Tracheal epithelial cell (primary cell): ENCODE measurements around the gene UCHL5. TPM values are rescaled to one million over a fixed set of nuclear protein-coding genes. Genes with fewer than 3 reads are reported as not detected.

ENCODE experiments used
- total RNA-seq: library from RNA; depleted of rRNA; stranded (reverse); fragments of >200 nt; gene quantifications from 2 replicates; pipeline ENCODE4 v1.2.1, GENCODE V29; 2014

The UCHL5 gene
- 26.0 and 28.2 TPM in 2 replicates for total RNA-seq

GRCh38 chr1:193059282-193060114 is at the start of gene UCHL5, which contains the start of gene RO60:
TSS of gene UCHL5 (minus strand) at chr1:193059360. CDS start at chr1:193059260, 100 bp downstream.
TSS of gene RO60 (plus strand) at chr1:193059612. CDS start at chr1:193069055, 9,443 bp downstream.

GRCh38 chr1:193104907-193105820 is 46.0 kb upstream of the UCHL5 start, which contains the start of gene GLRX2:
TSS of gene GLRX2 (minus strand) at chr1:193105414. CDS start at chr1:193105382, 32 bp downstream.

Other genes with a start within 250 kb of the UCHL5 start
- 141 and 177 TPM in 2 replicates for gene RO60, start 252 bp upstream of the UCHL5 start, total RNA-seq
- 7.7 and 14.5 TPM in 2 replicates for gene GLRX2, start 46.1 kb upstream of the UCHL5 start, total RNA-seq
- 11.5 and 16.9 TPM in 2 replicates for gene CDC73, start 62.7 kb upstream of the UCHL5 start, total RNA-seq
- not detected in 2 replicates for gene B3GALT2, start 127.3 kb upstream of the UCHL5 start, total RNA-seq